MM.1S (cell line): ENCODE results near the gene GPC3.

Source experiments
- EZH2 ChIP-seq: fragments of 300-600 bp; sonication (generic); optimal IDR thresholded peaks from 2 replicates; pipeline ENCODE3; 2017; ENCODE audit warnings: low read depth, mild to moderate bottlenecking, antibody characterized with exemption, low read length, mixed read lengths
- TF ChIP-seq, protein P1 (sequence below): fragments of 300-600 bp; sonication (generic); IDR thresholded peaks from 2 replicates; pipeline ENCODE4 v1.5.1; 2016; ENCODE audit warnings: antibody characterized with exemption, low read length, mixed read lengths

DNA sequence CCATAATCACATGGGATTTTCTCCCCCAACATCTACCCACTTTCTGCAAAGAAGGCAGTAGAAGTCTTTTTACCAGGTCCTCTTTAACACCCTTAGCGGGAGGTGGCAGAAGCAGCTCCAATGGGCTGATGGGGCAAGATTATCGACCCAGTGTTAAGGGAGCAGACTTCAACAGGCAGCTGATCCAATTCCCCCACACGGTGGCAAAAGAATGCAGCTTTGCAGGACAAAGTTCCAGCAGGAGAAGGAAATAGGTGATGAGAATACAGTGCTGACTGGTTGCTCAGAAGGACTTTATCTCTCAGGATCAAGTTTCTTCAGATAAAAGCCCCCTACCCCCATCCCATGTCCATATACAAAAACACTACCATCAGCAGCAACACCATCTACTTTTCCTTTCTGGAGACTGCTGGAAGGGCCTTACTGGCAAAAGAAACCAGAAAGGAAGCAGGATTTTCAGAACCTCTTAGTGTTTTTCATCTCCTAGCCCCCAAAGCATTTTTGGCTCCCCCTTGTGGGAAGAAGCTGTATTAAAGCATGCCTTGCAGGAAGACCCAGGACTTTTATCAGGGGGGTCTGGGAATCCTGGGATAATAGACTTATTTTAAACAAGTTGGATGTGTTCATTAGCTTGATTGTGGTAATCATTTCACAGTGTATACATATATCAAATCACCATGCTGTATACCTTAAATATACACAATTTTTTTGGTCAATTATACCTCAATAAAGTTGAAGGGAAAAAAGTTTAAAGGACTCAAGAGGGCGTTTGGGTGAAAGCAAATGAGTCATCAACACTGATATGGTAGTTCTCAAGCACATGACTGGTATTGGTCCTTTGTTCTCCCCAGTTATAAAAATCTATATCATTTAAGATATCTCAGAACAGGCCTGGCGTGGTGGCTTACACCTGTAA, 146.4 kb downstream of the GPC3 start:
- TF ChIP-seq, protein P1, sequence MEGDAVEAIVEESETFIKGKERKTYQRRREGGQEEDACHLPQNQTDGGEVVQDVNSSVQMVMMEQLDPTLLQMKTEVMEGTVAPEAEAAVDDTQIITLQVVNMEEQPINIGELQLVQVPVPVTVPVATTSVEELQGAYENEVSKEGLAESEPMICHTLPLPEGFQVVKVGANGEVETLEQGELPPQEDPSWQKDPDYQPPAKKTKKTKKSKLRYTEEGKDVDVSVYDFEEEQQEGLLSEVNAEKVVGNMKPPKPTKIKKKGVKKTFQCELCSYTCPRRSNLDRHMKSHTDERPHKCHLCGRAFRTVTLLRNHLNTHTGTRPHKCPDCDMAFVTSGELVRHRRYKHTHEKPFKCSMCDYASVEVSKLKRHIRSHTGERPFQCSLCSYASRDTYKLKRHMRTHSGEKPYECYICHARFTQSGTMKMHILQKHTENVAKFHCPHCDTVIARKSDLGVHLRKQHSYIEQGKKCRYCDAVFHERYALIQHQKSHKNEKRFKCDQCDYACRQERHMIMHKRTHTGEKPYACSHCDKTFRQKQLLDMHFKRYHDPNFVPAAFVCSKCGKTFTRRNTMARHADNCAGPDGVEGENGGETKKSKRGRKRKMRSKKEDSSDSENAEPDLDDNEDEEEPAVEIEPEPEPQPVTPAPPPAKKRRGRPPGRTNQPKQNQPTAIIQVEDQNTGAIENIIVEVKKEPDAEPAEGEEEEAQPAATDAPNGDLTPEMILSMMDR: peak; percentile 71
- no peak for TF ChIP-seq EZH2
